HEK293T (cell line): Measurements from ENCODE around the gene CDC42BPG.

Experiments used
- ELF4 ChIP-seq: fragments of 450-650 bp; IDR thresholded peaks from 2 replicates; pipeline ENCODE4 v1.6.1; 2017; ENCODE audit warnings: antibody characterized with exemption
- FOXM1 ChIP-seq: fragments of 450-650 bp; IDR thresholded peaks from 2 replicates; pipeline ENCODE4 v1.6.1; 2017; ENCODE audit warnings: mild to moderate bottlenecking, borderline replicate concordance
- HDGF ChIP-seq: fragments of 450-650 bp; IDR thresholded peaks from 2 replicates; pipeline ENCODE4 v1.6.1; 2017; ENCODE audit warnings: antibody characterized with exemption, borderline replicate concordance
- L3MBTL2 ChIP-seq: fragments of 450-650 bp; conservative IDR thresholded peaks from 2 replicates; pipeline ENCODE4 v1.6.1; 2016; ENCODE audit warnings: mild to moderate bottlenecking
- NFRKB ChIP-seq: fragments of 450-650 bp; IDR thresholded peaks from 2 replicates; pipeline ENCODE4 v1.6.1; 2016; ENCODE audit warnings: mild to moderate bottlenecking, moderate library complexity
- SUZ12 ChIP-seq: fragments of 450-650 bp; IDR thresholded peaks from 2 replicates; pipeline ENCODE4 v1.6.1; 2016; ENCODE audit warnings: mild to moderate bottlenecking
- TF ChIP-seq, protein P1 (sequence below): fragments of 450-650 bp; IDR thresholded peaks from 2 replicates; pipeline ENCODE4 v1.6.1; 2016

DNA sequence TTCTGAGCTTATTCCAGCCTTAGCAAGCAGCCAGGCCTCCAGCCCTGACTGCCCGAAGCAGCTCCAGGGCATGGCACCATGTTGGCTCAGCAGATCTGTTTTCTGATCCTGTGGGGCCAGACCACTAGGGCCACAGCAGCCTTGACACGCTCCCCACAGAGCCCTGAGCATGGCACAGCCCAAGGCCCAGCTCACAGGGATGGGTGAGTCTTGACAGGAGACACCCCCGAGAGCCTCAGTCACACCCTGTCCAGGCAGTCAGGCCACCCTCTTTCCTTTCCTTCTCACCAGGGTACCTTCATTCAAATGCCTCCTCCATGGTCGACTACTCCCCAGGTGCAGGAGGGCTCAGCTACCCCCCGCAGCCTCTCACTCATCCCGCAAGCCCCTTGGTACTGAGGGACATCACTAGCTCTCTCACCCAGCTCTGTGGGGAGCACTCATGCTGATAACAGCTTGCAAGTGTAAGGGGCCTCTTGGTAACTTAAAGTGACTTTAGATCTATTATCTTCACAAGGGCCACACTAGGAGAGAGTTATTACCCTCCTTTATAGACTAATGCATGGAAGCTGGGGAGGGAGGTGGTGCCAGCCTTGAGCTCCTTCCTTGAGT lies 3.9 kb upstream of the CDC42BPG start:
- TF ChIP-seq SUZ12, result no peak
- TF ChIP-seq L3MBTL2, result no peak
- no peak for TF ChIP-seq NFRKB
- TF ChIP-seq, protein P1, sequence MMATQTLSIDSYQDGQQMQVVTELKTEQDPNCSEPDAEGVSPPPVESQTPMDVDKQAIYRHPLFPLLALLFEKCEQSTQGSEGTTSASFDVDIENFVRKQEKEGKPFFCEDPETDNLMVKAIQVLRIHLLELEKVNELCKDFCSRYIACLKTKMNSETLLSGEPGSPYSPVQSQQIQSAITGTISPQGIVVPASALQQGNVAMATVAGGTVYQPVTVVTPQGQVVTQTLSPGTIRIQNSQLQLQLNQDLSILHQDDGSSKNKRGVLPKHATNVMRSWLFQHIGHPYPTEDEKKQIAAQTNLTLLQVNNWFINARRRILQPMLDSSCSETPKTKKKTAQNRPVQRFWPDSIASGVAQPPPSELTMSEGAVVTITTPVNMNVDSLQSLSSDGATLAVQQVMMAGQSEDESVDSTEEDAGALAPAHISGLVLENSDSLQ, result no peak
- no peak for TF ChIP-seq ELF4
- TF ChIP-seq FOXM1, result no peak
- TF ChIP-seq HDGF, result no peak
